Measurements from ENCODE around the gene ZDHHC5.

The ZDHHC5 gene

GRCh38 chr11:57657194-57658022, 10.5 kb upstream of the ZDHHC5 start, which contains the start of gene CLP1:
Gene CLP1 (plus strand): TSS chr11:57657762. CDS start chr11:57659477, 1,715 bp downstream.
- no peaks in the 10 kb centered on the region for H3K27me3 ChIP-seq (ENCODE audit: control insufficient read depth, insufficient read depth, low read length)
- peaks cover 2% of the 10 kb centered on the region for H3K4me1 ChIP-seq (ENCODE audit: control insufficient read depth, insufficient read depth, low read length)
- H3K27ac ChIP-seq (ENCODE audit: low read depth, low read length), result peak within 1 kb of the TSS; percentile 92
- peaks cover 8% of the 10 kb centered on the region for H3K36me3 ChIP-seq (ENCODE audit: control insufficient read depth, insufficient read depth, low read length)
- peak within 1 kb of the TSS; percentile 74 for H3K9ac ChIP-seq (ENCODE audit: low read length)
- H3K4me3 ChIP-seq (ENCODE audit: low read length), result peak within 1 kb of the TSS; percentile 87

GRCh38 chr11:57658023-57658361, 9.9 kb upstream of the ZDHHC5 start:
- H3K4me1 ChIP-seq (ENCODE audit: control insufficient read depth, insufficient read depth, low read length), result peaks cover 2% of the 10 kb centered on the region
- H3K9ac ChIP-seq (ENCODE audit: low read length), result no peak overlapping the region
- peak overlapping the region; percentile 92 for H3K27ac ChIP-seq (ENCODE audit: low read depth, low read length)
- H3K36me3 ChIP-seq (ENCODE audit: control insufficient read depth, insufficient read depth, low read length), result peaks cover 8% of the 10 kb centered on the region
- peak overlapping the region; percentile 76 for H3K4me3 ChIP-seq (ENCODE audit: low read length)
- H3K27me3 ChIP-seq (ENCODE audit: control insufficient read depth, insufficient read depth, low read length), result no peaks in the 10 kb centered on the region

GRCh38 chr11:57659669-57660068, 8.2 kb upstream of the ZDHHC5 start:
- Histone ChIP-seq H3K4me3 (ENCODE audit: low read length) (no peak overlapping the region), H3K4me1 (ENCODE audit: control insufficient read depth, insufficient read depth, low read length) (peaks cover 2% of the 10 kb centered on the region), H3K36me3 (ENCODE audit: control insufficient read depth, insufficient read depth, low read length) (peaks cover 8% of the 10 kb centered on the region), H3K27ac (ENCODE audit: low read depth, low read length) (no peak overlapping the region), H3K9ac (ENCODE audit: low read length) (no peak overlapping the region), H3K27me3 (ENCODE audit: control insufficient read depth, insufficient read depth, low read length) (no peaks in the 10 kb centered on the region)

- Histone ChIP-seq H3K36me3 (ENCODE audit: control insufficient read depth, insufficient read depth, low read length) (peaks cover 8% of the 10 kb centered on the region), H3K9ac (ENCODE audit: low read length) (no peak overlapping the region), H3K27me3 (ENCODE audit: control insufficient read depth, insufficient read depth, low read length) (no peaks in the 10 kb centered on the region), H3K4me3 (ENCODE audit: low read length) (no peak overlapping the region), H3K27ac (ENCODE audit: low read depth, low read length) (no peak overlapping the region), H3K4me1 (ENCODE audit: control insufficient read depth, insufficient read depth, low read length) (peaks cover 5% of the 10 kb centered on the region)
These were observed 5.0 kb upstream of the ZDHHC5 start for GRCh38 chr11:57662893-57663292.

- peaks cover 6% of the 10 kb centered on the region for H3K4me1 ChIP-seq (ENCODE audit: control insufficient read depth, insufficient read depth, low read length)
- no peak overlapping the region for H3K9ac ChIP-seq (ENCODE audit: low read length)
- H3K36me3 ChIP-seq (ENCODE audit: control insufficient read depth, insufficient read depth, low read length), result peaks cover 8% of the 10 kb centered on the region
- H3K4me3 ChIP-seq (ENCODE audit: low read length), result no peak overlapping the region
- no peaks in the 10 kb centered on the region for H3K27me3 ChIP-seq (ENCODE audit: control insufficient read depth, insufficient read depth, low read length)
- no peak overlapping the region for H3K27ac ChIP-seq (ENCODE audit: low read depth, low read length)
These were observed 3.9 kb upstream of the ZDHHC5 start for GRCh38 chr11:57663975-57664374.

- peaks cover under 1% of the 10 kb centered on the region for H3K36me3 ChIP-seq (ENCODE audit: control insufficient read depth, insufficient read depth, low read length)
- peak overlapping the region; percentile 93 for H3K4me3 ChIP-seq (ENCODE audit: low read length)
These were observed 688 bp upstream of the ZDHHC5 start for GRCh38 chr11:57667117-57667735.

GRCh38 chr11:57668434-57668782, 494 bp downstream of the ZDHHC5 start:
- H3K4me1 ChIP-seq (ENCODE audit: control insufficient read depth, insufficient read depth, low read length), result peaks cover 9% of the 10 kb centered on the region
- peaks cover 10% of the 10 kb centered on the region for H3K36me3 ChIP-seq (ENCODE audit: control insufficient read depth, insufficient read depth, low read length)
- peak overlapping the region; percentile 94 for H3K4me3 ChIP-seq (ENCODE audit: low read length)
- H3K9ac ChIP-seq (ENCODE audit: low read length), result peak overlapping the region; percentile 92
- H3K27me3 ChIP-seq (ENCODE audit: control insufficient read depth, insufficient read depth, low read length), result no peaks in the 10 kb centered on the region
- H3K27ac ChIP-seq (ENCODE audit: low read depth, low read length), result peak overlapping the region; percentile 98

More at GRCh38 chr11:57667117-57667735, 688 bp upstream of the ZDHHC5 start:
- Histone ChIP-seq H3K9ac (ENCODE audit: low read length) (peak overlapping the region; percentile 95), H3K4me1 (ENCODE audit: control insufficient read depth, insufficient read depth, low read length) (peaks cover 9% of the 10 kb centered on the region), H3K27me3 (ENCODE audit: control insufficient read depth, insufficient read depth, low read length) (no peaks in the 10 kb centered on the region), H3K27ac (ENCODE audit: low read depth, low read length) (peak overlapping the region; percentile 98)

- H3K36me3 ChIP-seq (ENCODE audit: control insufficient read depth, insufficient read depth, low read length), result peaks cover 12% of the 10 kb centered on the region
These were observed 6.3 kb downstream of the ZDHHC5 start for GRCh38 chr11:57674251-57674650.

GRCh38 chr11:57675176-57675941, 7.4 kb downstream of the ZDHHC5 start:
- no peak overlapping the region for H3K27ac ChIP-seq (ENCODE audit: low read depth, low read length)
- no peak overlapping the region for H3K4me3 ChIP-seq (ENCODE audit: low read length)
- H3K9ac ChIP-seq (ENCODE audit: low read length), result no peak overlapping the region
- no peaks in the 10 kb centered on the region for H3K4me1 ChIP-seq (ENCODE audit: control insufficient read depth, insufficient read depth, low read length)
- H3K36me3 ChIP-seq (ENCODE audit: control insufficient read depth, insufficient read depth, low read length), result peaks cover 12% of the 10 kb centered on the region
- no peaks in the 10 kb centered on the region for H3K27me3 ChIP-seq (ENCODE audit: control insufficient read depth, insufficient read depth, low read length)

More at GRCh38 chr11:57674251-57674650, 6.3 kb downstream of the ZDHHC5 start:
- Histone ChIP-seq H3K9ac (ENCODE audit: low read length) (no peak overlapping the region), H3K27me3 (ENCODE audit: control insufficient read depth, insufficient read depth, low read length) (no peaks in the 10 kb centered on the region), H3K4me3 (ENCODE audit: low read length) (no peak overlapping the region), H3K27ac (ENCODE audit: low read depth, low read length) (no peak overlapping the region), H3K4me1 (ENCODE audit: control insufficient read depth, insufficient read depth, low read length) (peaks cover under 1% of the 10 kb centered on the region)

GRCh38 chr11:57679396-57679795, 11.5 kb downstream of the ZDHHC5 start:
- H3K4me3 ChIP-seq (ENCODE audit: low read length), result no peak overlapping the region
- H3K4me1 ChIP-seq (ENCODE audit: control insufficient read depth, insufficient read depth, low read length), result no peaks in the 10 kb centered on the region
- no peak overlapping the region for H3K9ac ChIP-seq (ENCODE audit: low read length)
- no peak overlapping the region for H3K27ac ChIP-seq (ENCODE audit: low read depth, low read length)
- peaks cover 10% of the 10 kb centered on the region for H3K36me3 ChIP-seq (ENCODE audit: control insufficient read depth, insufficient read depth, low read length)
- no peaks in the 10 kb centered on the region for H3K27me3 ChIP-seq (ENCODE audit: control insufficient read depth, insufficient read depth, low read length)

GRCh38 chr11:57680552-57680874, 12.6 kb downstream of the ZDHHC5 start:
- Histone ChIP-seq H3K4me1 (ENCODE audit: control insufficient read depth, insufficient read depth, low read length) (no peaks in the 10 kb centered on the region), H3K9ac (ENCODE audit: low read length) (no peak overlapping the region), H3K4me3 (ENCODE audit: low read length) (no peak overlapping the region), H3K27me3 (ENCODE audit: control insufficient read depth, insufficient read depth, low read length) (no peaks in the 10 kb centered on the region), H3K36me3 (ENCODE audit: control insufficient read depth, insufficient read depth, low read length) (peaks cover 12% of the 10 kb centered on the region), H3K27ac (ENCODE audit: low read depth, low read length) (no peak overlapping the region)

- Histone ChIP-seq H3K4me1 (ENCODE audit: control insufficient read depth, insufficient read depth, low read length) (no peaks in the 10 kb centered on the region), H3K27me3 (ENCODE audit: control insufficient read depth, insufficient read depth, low read length) (no peaks in the 10 kb centered on the region), H3K27ac (ENCODE audit: low read depth, low read length) (no peak overlapping the region), H3K36me3 (ENCODE audit: control insufficient read depth, insufficient read depth, low read length) (peaks cover 12% of the 10 kb centered on the region), H3K4me3 (ENCODE audit: low read length) (no peak overlapping the region), H3K9ac (ENCODE audit: low read length) (no peak overlapping the region)
These were observed 13.3 kb downstream of the ZDHHC5 start for GRCh38 chr11:57681168-57681567.
